PC-9 (cell line): Measurements from ENCODE around the gene ANKRD44.

Source experiments
- CTCF ChIP-seq: fragments of 200-600 bp; sonication (generic); conservative IDR thresholded peaks from 2 replicates; pipeline ENCODE4 v1.6.1; 2017; ENCODE audit warnings: mixed run types, antibody characterized with exemption, mild to moderate bottlenecking, moderate library complexity
- EZH2 ChIP-seq: fragments of 200-600 bp; sonication (generic); IDR thresholded peaks from 2 replicates; pipeline ENCODE4 v1.8.0; 2017; ENCODE audit warnings: antibody characterized with exemption, low read depth

GRCh38 chr2:197310271-197310985 lies at the start of gene ANKRD44:
- TF ChIP-seq CTCF (no peak), EZH2 (no peak)
